GM23338 (cell line): ENCODE data around the gene METTL14. TPM values are rescaled to one million over a fixed set of nuclear protein-coding genes. Genes with fewer than 3 reads are reported as not detected.

Experiments used
- ATAC-seq: fragments of 200-7000 bp; cut with Tn5 transposase; 3 replicates; pipeline ENCODE4 v1.9.1; 2020
- DNase-seq: peaks from one replicate; pipeline ENCODE4 v3.0.0-alpha.2; 2015; ENCODE audit warnings: low spot score
- H2AFZ ChIP-seq: fragments of 200-600 bp; sonication (generic); 2 replicates; pipeline ENCODE4 v1.8.0; 2016; ENCODE audit warnings: antibody characterized with exemption, mild to moderate bottlenecking, moderate library complexity
- H3F3A ChIP-seq: fragments of 200-600 bp; sonication (generic); replicated peaks from 2 replicates; pipeline ENCODE4 v1.8.0; 2017; ENCODE audit warnings: antibody characterized with exemption, mixed run types, low read depth
- H3K27ac ChIP-seq: fragments of 200-600 bp; sonication (generic); 2 replicates; pipeline ENCODE4 v1.6.1; 2016; ENCODE audit warnings: low read depth
- H3K27me3 ChIP-seq: fragments of 200-600 bp; sonication (generic); 2 replicates; pipeline ENCODE4 v1.8.0; 2016; ENCODE audit warnings: mild to moderate bottlenecking, mixed run types, moderate library complexity; ENCODE audit not compliant: insufficient read depth
- H3K36me3 ChIP-seq: fragments of 200-600 bp; sonication (generic); 2 replicates; pipeline ENCODE4 v1.8.0; 2016; ENCODE audit warnings: mild to moderate bottlenecking; ENCODE audit not compliant: insufficient read depth
- H3K4me1 ChIP-seq: fragments of 200-600 bp; sonication (generic); 2 replicates; pipeline ENCODE4 v1.8.0; 2016; ENCODE audit warnings: mild to moderate bottlenecking, moderate library complexity; ENCODE audit not compliant: insufficient read depth
- H3K4me2 ChIP-seq: fragments of 200-600 bp; sonication (generic); 2 replicates; pipeline ENCODE4 v1.7.1; 2017; ENCODE audit warnings: mixed run types
- H3K4me3 ChIP-seq: fragments of 200-600 bp; sonication (generic); 2 replicates; pipeline ENCODE4 v1.6.1; 2016; ENCODE audit warnings: mixed run types
- H3K79me2 ChIP-seq: fragments of 200-600 bp; sonication (generic); replicated peaks from 2 replicates; pipeline ENCODE4 v1.8.0; 2017; ENCODE audit warnings: mild to moderate bottlenecking; ENCODE audit not compliant: insufficient read depth
- H3K9me2 ChIP-seq: fragments of 200-600 bp; sonication (generic); 2 replicates; pipeline ENCODE4 v1.8.0; 2017; ENCODE audit not compliant: insufficient read depth
- H4K20me1 ChIP-seq: fragments of 200-600 bp; sonication (generic); replicated peaks from 2 replicates; pipeline ENCODE4 v1.8.0; 2017; ENCODE audit warnings: mild to moderate bottlenecking; ENCODE audit not compliant: insufficient read depth
- H3K27ac Mint-ChIP-seq: 2 replicates; pipeline ENCODE4 v1.8.0; 2020; ENCODE audit warnings: inconsistent platforms, mild to moderate bottlenecking, moderate library complexity, mixed read lengths
- H3K27me3 Mint-ChIP-seq: 3 replicates; pipeline ENCODE4 v1.8.0; 2022; ENCODE audit warnings: low read depth, mild to moderate bottlenecking, moderate library complexity, mixed read lengths, inconsistent platforms; ENCODE audit not compliant: insufficient read depth, poor library complexity
- H3K36me3 Mint-ChIP-seq: 3 replicates; pipeline ENCODE4 v1.8.0; 2021; ENCODE audit warnings: low read depth, mild to moderate bottlenecking, inconsistent platforms, moderate library complexity, mixed read lengths
- H3K4me1 Mint-ChIP-seq: 3 replicates; pipeline ENCODE4 v1.8.0; 2020; ENCODE audit warnings: mild to moderate bottlenecking, inconsistent platforms, mixed read lengths
- H3K4me3 Mint-ChIP-seq: 3 replicates; pipeline ENCODE4 v1.8.0; 2021; ENCODE audit warnings: moderate library complexity, mild to moderate bottlenecking, inconsistent platforms, mixed read lengths
- H3K9me3 Mint-ChIP-seq: 3 replicates; pipeline ENCODE4 v1.8.0; 2020; ENCODE audit warnings: moderate library complexity, mild to moderate bottlenecking, inconsistent platforms, mixed read lengths
- CREB1 ChIP-seq: fragments of 250-450 bp; sonication (Bioruptor Pico); IDR thresholded peaks from 2 replicates; pipeline ENCODE4 v1.5.0; 2020; ENCODE audit warnings: low read depth, mild to moderate bottlenecking, moderate library complexity
- ETS1 ChIP-seq: IDR thresholded peaks from 2 replicates; pipeline ENCODE4 v1.6.1; 2016; ENCODE audit warnings: antibody characterized with exemption
- EZH2 ChIP-seq: fragments of 200-600 bp; sonication (generic); IDR thresholded peaks from one replicate; pipeline ENCODE4 v1.8.0; 2017; ENCODE audit warnings: antibody characterized with exemption, mild to moderate bottlenecking, low read depth; ENCODE audit not compliant: unreplicated experiment
- NANOG ChIP-seq: IDR thresholded peaks from 2 replicates; pipeline ENCODE4 v1.6.1; 2016; ENCODE audit warnings: antibody characterized with exemption, borderline replicate concordance
- ZNF114 ChIP-seq: fragments of 250-450 bp; sonication (Bioruptor Pico); IDR thresholded peaks from 2 replicates; pipeline ENCODE4 v1.5.0; 2020; ENCODE audit warnings: mild to moderate bottlenecking, moderate library complexity
- polyA plus RNA-seq: library from polyadenylated mRNA; unstranded; fragments of >200 nt; fragmentation: Nextera tagmentation; extraction: Ambion mirVana; gene quantifications from 2 replicates; pipeline ENCODE4 v1.2.1, GENCODE V29; 2016
- total RNA-seq: library from RNA; depleted of rRNA; stranded (reverse); fragments of >200 nt; shearing (Covaris generic); gene quantifications from 2 replicates; pipeline ENCODE4 v1.2.3, GENCODE V29; 2014
- TF ChIP-seq, protein P1 (sequence below): IDR thresholded peaks from one replicate; pipeline ENCODE4 v1.6.1; 2018; ENCODE audit warnings: antibody characterized with exemption; ENCODE audit not compliant: unreplicated experiment
- TF ChIP-seq, protein P2 (sequence below): fragments of 250-450 bp; sonication (Bioruptor Pico); IDR thresholded peaks from 2 replicates; pipeline ENCODE4 v1.5.0; 2020; ENCODE audit warnings: mild to moderate bottlenecking, moderate library complexity

METTL14 gene
- total and polyA plus RNA-seq, 2 experiments from 2014 or later = 39.3 to 56.8 TPM

DNA sequence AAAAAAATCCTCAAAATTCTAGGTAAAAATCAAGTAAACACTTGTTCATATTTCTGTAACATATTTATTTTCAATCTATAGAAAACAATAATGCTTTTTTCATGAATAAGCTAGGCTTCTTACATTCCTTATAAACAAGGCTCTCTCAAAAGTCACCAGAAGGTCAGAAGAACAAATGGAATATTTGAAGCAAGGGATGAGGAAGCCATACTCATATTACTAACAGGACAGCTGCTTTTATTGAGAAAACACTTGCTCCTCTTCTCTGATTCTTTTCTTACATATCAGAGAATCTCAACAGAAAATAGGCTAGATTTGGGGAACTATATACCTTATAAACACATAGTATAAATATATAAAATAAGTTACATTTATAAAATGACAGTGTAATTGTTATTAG lies 67.9 kb downstream of the METTL14 start:
- Histone ChIP-seq H3K4me1 (peaks cover 10% of the 10 kb centered on the region), H3K9me2 (no peaks in the 10 kb centered on the region), H2AFZ (no peak overlapping the region), H4K20me1 (no peaks in the 10 kb centered on the region), H3F3A (no peaks in the 10 kb centered on the region; the same call in none of the 2 replicates), H3K79me2 (no peaks in the 10 kb centered on the region), H3K27ac (no peak overlapping the region), H3K36me3 (peaks cover 26% of the 10 kb centered on the region; the same call in 1 of the 2 replicates), H3K4me3 (no peak overlapping the region), H3K4me2 (no peak overlapping the region), H3K27me3 (no peaks in the 10 kb centered on the region)
- no peak for TF ChIP-seq ZNF114
- TF ChIP-seq EZH2 = no peak
- TF ChIP-seq, protein P1, sequence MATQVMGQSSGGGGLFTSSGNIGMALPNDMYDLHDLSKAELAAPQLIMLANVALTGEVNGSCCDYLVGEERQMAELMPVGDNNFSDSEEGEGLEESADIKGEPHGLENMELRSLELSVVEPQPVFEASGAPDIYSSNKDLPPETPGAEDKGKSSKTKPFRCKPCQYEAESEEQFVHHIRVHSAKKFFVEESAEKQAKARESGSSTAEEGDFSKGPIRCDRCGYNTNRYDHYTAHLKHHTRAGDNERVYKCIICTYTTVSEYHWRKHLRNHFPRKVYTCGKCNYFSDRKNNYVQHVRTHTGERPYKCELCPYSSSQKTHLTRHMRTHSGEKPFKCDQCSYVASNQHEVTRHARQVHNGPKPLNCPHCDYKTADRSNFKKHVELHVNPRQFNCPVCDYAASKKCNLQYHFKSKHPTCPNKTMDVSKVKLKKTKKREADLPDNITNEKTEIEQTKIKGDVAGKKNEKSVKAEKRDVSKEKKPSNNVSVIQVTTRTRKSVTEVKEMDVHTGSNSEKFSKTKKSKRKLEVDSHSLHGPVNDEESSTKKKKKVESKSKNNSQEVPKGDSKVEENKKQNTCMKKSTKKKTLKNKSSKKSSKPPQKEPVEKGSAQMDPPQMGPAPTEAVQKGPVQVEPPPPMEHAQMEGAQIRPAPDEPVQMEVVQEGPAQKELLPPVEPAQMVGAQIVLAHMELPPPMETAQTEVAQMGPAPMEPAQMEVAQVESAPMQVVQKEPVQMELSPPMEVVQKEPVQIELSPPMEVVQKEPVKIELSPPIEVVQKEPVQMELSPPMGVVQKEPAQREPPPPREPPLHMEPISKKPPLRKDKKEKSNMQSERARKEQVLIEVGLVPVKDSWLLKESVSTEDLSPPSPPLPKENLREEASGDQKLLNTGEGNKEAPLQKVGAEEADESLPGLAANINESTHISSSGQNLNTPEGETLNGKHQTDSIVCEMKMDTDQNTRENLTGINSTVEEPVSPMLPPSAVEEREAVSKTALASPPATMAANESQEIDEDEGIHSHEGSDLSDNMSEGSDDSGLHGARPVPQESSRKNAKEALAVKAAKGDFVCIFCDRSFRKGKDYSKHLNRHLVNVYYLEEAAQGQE = no peak
- TF ChIP-seq, protein P2, sequence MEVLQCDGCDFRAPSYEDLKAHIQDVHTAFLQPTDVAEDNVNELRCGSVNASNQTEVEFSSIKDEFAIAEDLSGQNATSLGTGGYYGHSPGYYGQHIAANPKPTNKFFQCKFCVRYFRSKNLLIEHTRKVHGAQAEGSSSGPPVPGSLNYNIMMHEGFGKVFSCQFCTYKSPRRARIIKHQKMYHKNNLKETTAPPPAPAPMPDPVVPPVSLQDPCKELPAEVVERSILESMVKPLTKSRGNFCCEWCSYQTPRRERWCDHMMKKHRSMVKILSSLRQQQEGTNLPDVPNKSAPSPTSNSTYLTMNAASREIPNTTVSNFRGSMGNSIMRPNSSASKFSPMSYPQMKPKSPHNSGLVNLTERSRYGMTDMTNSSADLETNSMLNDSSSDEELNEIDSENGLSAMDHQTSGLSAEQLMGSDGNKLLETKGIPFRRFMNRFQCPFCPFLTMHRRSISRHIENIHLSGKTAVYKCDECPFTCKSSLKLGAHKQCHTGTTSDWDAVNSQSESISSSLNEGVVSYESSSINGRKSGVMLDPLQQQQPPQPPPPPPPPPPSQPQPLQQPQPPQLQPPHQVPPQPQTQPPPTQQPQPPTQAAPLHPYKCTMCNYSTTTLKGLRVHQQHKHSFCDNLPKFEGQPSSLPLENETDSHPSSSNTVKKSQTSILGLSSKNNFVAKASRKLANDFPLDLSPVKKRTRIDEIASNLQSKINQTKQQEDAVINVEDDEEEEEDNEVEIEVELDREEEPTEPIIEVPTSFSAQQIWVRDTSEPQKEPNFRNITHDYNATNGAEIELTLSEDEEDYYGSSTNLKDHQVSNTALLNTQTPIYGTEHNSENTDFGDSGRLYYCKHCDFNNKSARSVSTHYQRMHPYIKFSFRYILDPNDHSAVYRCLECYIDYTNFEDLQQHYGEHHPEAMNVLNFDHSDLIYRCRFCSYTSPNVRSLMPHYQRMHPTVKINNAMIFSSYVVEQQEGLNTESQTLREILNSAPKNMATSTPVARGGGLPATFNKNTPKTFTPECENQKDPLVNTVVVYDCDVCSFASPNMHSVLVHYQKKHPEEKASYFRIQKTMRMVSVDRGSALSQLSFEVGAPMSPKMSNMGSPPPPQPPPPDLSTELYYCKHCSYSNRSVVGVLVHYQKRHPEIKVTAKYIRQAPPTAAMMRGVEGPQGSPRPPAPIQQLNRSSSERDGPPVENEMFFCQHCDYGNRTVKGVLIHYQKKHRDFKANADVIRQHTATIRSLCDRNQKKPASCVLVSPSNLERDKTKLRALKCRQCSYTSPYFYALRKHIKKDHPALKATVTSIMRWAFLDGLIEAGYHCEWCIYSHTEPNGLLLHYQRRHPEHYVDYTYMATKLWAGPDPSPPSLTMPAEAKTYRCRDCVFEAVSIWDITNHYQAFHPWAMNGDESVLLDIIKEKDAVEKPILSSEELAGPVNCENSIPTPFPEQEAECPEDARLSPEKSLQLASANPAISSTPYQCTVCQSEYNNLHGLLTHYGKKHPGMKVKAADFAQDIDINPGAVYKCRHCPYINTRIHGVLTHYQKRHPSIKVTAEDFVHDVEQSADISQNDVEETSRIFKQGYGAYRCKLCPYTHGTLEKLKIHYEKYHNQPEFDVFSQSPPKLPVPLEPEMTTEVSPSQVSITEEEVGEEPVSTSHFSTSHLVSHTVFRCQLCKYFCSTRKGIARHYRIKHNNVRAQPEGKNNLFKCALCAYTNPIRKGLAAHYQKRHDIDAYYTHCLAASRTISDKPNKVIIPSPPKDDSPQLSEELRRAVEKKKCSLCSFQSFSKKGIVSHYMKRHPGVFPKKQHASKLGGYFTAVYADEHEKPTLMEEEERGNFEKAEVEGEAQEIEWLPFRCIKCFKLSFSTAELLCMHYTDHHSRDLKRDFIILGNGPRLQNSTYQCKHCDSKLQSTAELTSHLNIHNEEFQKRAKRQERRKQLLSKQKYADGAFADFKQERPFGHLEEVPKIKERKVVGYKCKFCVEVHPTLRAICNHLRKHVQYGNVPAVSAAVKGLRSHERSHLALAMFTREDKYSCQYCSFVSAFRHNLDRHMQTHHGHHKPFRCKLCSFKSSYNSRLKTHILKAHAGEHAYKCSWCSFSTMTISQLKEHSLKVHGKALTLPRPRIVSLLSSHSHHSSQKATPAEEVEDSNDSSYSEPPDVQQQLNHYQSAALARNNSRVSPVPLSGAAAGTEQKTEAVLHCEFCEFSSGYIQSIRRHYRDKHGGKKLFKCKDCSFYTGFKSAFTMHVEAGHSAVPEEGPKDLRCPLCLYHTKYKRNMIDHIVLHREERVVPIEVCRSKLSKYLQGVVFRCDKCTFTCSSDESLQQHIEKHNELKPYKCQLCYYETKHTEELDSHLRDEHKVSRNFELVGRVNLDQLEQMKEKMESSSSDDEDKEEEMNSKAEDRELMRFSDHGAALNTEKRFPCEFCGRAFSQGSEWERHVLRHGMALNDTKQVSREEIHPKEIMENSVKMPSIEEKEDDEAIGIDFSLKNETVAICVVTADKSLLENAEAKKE = no peak
- no peak for TF ChIP-seq CREB1 (CRISPR knock-in tag)
- no peak for TF ChIP-seq NANOG
- TF ChIP-seq ETS1 = no peak
- ATAC-seq (no peak), DNase-seq (no peak)
- Mint-ChIP-seq H3K27ac (no peak overlapping the region; the same call in 1 of the 2 replicates), H3K4me1 (peaks cover 20% of the 10 kb centered on the region; the same call in 2 of the 3 replicates), H3K36me3 (peaks cover 21% of the 10 kb centered on the region), H3K9me3 (no peaks in the 10 kb centered on the region), H3K27me3 (no peaks in the 10 kb centered on the region), H3K4me3 (no peak overlapping the region)
